ENCODE measurements around the gene ZBTB32. TPM values are rescaled to one million over a fixed set of nuclear protein-coding genes. Genes with fewer than 3 reads are reported as not detected.

Gene ZBTB32
- total and polyA plus RNA-seq, 2 of the 8 experiments (the other 6 are each of a cell fraction or from before 2014, with no cell fraction given), result 0.11 to 0.50 TPM

GRCh38 chr19:35748106-35749020 is 44.0 kb downstream of the ZBTB32 start, which contains the start of gene LIN37 (continued):
- TF ChIP-seq SIN3A (conservative IDR thresholded peaks at IDR 0.05 in 1 of 2, IDR thresholded peaks at IDR 0.05 in 1 of 2; ENCODE audit: low read depth in 1 of 2, low read length in 2 of 2), result peak; percentile 48; a peak in 1 of 4 replicates
- TF ChIP-seq JUN (IDR thresholded peaks at IDR 0.05; ENCODE audit: low read depth, low read length), result no peak
- no peak for TF ChIP-seq EZH2 (IDR thresholded peaks at IDR 0.05; ENCODE audit: low read depth, low read length, severe bottlenecking)
- no peak for TF ChIP-seq RAD21 (IDR thresholded peaks at IDR 0.05 in 1 of 2, conservative IDR thresholded peaks at IDR 0.05 in 1 of 2; ENCODE audit: low read depth in 2 of 2, low read length in 2 of 2)
- no peak for TF ChIP-seq CTBP2 (IDR thresholded peaks at IDR 0.05; ENCODE audit: borderline replicate concordance, insufficient read depth, insufficient read length, low read length)
- no peak for TF ChIP-seq RBBP5 (IDR thresholded peaks at IDR 0.05; ENCODE audit: borderline replicate concordance, low read depth, low read length)
- no peak for TF ChIP-seq FOSL1 (IDR thresholded peaks at IDR 0.05; ENCODE audit: insufficient read depth, low read depth, low read length)
- peak; percentile 72 for TF ChIP-seq CREB1 (IDR thresholded peaks at IDR 0.05)
- no peak for TF ChIP-seq MAFK (IDR thresholded peaks at IDR 0.05; ENCODE audit: low read depth, low read length)
- 0 out of 2 replicates have a peak, but pooled peaks have one; percentile 8 for TF ChIP-seq BACH1 (IDR thresholded peaks at IDR 0.05; ENCODE audit: low read length)
- no peak for TF ChIP-seq SUZ12 (IDR thresholded peaks at IDR 0.05; ENCODE audit: low read length)
- TF ChIP-seq POLR2A (IDR thresholded peaks at IDR 0.05; ENCODE audit: control extremely low read depth in 1 of 2, low read depth in 2 of 2, low read length in 2 of 2), result no peak
- peak; percentile 89 for TF ChIP-seq SAP30 (IDR thresholded peaks at IDR 0.05; ENCODE audit: insufficient read depth, insufficient replicate concordance, low read length)
- no peak for TF ChIP-seq GTF2F1 (IDR thresholded peaks at IDR 0.05; ENCODE audit: borderline replicate concordance, low read depth, low read length)
- TF ChIP-seq CEBPB (IDR thresholded peaks at IDR 0.05; ENCODE audit: low read depth, low read length), result peak; percentile 99
- no peak for TF ChIP-seq JUND (IDR thresholded peaks at IDR 0.05; ENCODE audit: low read length)
- no peak for TF ChIP-seq POU5F1 (IDR thresholded peaks at IDR 0.05; ENCODE audit: low read depth, low read length)
- TF ChIP-seq EGR1 (IDR thresholded peaks at IDR 0.05; ENCODE audit: borderline replicate concordance, low read depth, low read length), result no peak
- TF ChIP-seq TBP (IDR thresholded peaks at IDR 0.05; ENCODE audit: low read depth, low read length), result peak; percentile 65
- peak; percentile 96 for TF ChIP-seq CHD2 (IDR thresholded peaks at IDR 0.05; ENCODE audit: low read length)
- TF ChIP-seq CHD1 (IDR thresholded peaks at IDR 0.05; ENCODE audit: low read depth, low read length), result no peak
- TF ChIP-seq HDAC6 (IDR thresholded peaks at IDR 0.05; ENCODE audit: low read depth, low read length), result no peak
- no peak for TF ChIP-seq ZNF274 (IDR thresholded peaks at IDR 0.05; ENCODE audit: borderline replicate concordance, extremely low read depth, low read length)
